GM21619 (cell line): ENCODE results near the gene TSBP1.
"Not testable (repeated sequence)": the region's sequence is repeated elsewhere in the genome, so short reads cannot be mapped to it uniquely, and the experiment has no call there.

Source experiments
- ATAC-seq: cut with Tn5 transposase; IDR thresholded peaks from one replicate; pipeline ENCODE4 v1.9.1; 2021; ENCODE audit not compliant: unreplicated experiment

TSBP1 gene

DNA sequence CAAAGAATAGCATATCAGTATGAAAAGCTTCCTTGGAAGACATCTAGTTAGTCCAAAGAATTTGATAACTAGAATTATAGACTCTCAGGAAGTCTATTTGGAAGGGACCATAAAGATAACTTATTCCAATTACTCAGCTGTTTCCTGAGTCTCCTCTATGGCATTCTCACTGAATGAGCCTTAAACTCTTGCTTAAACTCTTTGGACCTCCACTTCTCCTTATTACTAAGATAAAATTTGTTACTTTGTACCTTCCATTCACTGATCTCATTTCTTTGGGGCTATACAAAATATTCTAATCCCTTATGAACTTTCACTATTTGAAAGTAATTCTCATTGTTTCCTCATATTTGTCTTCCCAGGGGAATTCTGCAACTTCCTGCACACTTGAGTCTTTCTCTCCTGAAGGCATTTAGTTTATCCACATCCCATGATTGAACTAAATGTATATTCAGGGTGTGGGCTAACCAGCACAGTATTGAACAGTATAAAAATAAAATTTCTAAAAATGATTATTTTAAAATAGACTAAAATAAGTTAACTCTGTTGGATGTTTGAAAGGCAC, 80.7 kb downstream of the TSBP1 start:
- no peak for ATAC-seq

DNA sequence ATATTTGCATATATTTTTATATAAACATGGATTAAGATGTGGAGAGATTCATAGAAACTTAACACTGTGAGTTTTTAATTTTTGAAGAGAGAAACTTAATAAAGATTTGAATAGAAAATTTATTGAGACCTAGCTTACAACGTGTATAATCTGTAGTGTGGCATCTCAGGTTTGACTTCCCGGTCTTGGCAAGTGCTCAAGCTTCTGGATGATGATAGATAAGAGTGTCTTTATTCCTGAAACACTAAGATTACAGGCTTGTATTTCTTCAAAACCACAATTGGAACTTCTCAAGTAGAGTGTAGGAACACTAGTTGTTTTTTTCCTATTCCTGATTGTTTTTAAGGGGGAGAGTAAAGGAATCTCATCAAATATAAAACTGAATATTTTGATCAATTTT, 83.3 kb downstream of the TSBP1 start:
- ATAC-seq = no peak

GRCh38 chr6:32273801-32274577, 97.7 kb downstream of the TSBP1 start:
- ATAC-seq = not testable (repeated sequence)

- ATAC-seq = no peak
Observed at GRCh38 chr6:32271429-32271828, 100.3 kb downstream of the TSBP1 start.

DNA sequence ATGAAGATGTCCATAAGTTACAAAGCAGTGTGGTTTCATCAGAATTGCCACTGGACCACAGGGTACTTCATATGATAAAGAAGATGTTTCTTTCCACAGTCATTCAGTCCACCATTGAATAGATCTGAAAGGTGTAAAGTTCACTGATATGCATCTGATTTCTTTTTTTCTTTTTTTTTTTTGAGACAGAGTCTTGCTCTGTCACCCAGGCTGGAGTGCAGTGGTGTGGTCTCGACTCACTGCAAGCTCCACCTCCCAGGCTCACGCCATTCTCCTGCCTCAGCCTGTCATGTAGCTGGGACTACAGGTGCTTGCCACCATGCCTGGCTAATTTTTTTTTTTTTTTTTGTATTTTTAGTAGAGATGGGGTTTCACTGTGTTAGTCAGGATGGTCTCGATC, 103.2 kb downstream of the TSBP1 start:
- ATAC-seq = not testable (repeated sequence)

DNA sequence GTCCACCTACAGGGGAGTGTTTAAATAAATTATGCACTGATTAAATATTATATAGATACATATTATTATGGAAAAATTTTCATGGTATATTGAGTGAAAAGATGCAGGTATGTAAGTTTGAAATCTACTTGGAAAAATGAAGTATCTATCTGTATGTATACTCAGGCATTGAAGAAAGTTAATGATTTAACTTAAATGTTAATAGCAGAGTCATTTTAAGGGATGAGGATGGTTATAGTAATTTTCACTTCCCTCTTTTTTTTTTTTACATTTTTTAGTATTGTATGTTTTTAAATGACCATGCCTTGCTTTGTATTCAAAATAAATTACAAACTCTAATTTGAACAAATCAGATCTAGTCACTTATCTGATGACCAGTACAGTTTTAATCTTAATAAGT, 104.7 kb downstream of the TSBP1 start:
- peak; percentile 56 for ATAC-seq

DNA sequence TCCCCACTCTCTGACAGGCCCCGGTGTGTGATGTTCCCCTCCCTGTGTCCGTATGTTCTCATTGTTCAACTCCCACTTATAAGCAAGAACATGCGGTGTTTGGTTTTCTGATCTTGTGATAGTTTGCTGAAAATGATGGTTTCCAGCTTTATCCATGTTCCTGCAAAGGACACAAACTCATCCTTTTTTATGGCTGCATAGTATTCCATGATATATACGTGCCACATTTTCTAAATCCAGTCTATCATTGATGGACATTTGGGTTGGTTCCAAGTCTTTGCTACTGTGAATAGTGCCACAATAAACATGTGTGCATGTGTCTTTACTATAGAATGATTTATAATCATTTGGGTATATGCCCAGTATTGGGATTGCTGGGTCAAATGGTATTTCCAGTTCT, 114.4 kb downstream of the TSBP1 start:
- not testable (repeated sequence) for ATAC-seq

DNA sequence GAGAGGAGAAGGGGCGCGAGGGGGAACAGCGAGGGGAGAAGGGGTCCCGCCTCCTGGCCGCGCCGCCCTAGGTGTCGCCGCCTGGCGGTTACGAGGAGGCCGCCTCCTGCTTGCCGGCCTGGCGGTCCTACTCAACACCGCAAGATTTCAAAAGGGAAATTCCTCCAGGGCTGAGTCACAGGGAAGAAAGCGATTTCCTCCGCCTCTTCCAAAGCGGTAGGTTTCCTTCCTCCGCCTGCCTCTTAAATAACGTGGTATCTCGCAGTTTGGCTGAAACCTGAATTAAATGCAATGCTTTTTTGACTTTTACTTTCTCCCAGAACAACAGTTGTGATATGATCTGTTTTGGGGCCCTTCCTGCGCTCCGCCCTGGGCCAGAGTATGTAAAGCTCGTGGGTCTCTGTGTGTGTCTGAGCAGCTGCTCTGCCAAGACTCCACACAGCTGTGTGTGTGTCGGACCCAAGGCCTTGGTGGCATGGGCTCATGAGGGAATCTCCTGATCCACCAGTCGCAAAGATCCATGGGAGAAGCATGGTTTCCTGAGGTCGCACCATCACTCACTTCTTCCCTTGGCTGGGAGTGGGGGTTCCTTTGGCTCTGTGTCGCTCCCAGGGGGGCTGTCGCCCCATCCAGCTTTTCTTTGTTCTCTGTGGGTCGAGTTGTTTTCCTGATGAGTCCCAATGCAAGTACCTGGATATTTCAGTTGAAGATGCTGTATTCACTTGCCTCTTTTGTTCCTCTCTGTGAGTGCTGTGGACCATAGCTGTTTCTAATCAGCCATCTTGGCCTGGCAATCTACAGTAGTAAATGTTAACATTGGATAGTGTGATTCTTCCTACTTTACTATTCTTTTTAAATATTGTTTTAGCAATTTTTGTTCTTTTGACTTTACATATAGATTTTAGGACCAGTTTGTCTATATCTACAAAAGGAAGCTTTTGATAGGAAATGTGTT, 116.2 kb downstream of the TSBP1 start:
- ATAC-seq = no peak

- ATAC-seq = no peak
Observed at GRCh38 chr6:32254761-32255198, 116.9 kb downstream of the TSBP1 start.

DNA sequence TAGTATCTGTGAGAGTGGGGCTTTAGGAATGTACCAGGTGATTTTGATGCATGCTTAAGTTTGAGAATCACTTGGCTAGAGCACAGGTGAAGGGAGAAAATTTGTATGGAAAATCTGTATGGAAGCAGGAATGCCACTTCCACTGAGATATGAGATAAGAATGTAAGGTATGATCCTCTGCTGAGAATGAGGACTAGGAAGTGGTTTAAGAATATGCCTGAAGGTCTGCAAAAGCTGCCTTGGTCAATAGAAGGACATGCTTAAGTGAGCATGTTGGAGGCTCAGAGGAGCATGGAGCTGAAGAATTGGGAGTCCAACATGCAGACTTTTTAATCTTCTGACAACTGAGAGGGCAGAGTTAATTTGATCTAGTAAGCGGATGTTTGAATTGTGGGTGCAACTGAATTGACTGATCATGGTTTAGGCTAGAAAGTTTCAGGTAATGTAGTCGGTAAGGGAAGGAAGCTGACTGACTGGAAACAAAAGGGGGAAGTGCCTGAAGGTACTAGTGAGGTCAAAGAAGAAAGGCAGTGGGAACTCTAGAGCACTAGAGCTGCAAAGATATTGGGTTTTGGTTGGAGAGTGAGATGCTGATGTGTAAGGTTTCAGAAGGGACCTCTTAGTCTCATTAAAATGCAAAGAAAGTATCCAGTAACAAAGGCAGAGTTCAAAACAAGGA, 119.2 kb downstream of the TSBP1 start:
- no peak for ATAC-seq

GRCh38 chr6:32249262-32249661, 122.4 kb downstream of the TSBP1 start:
- no peak for ATAC-seq

DNA sequence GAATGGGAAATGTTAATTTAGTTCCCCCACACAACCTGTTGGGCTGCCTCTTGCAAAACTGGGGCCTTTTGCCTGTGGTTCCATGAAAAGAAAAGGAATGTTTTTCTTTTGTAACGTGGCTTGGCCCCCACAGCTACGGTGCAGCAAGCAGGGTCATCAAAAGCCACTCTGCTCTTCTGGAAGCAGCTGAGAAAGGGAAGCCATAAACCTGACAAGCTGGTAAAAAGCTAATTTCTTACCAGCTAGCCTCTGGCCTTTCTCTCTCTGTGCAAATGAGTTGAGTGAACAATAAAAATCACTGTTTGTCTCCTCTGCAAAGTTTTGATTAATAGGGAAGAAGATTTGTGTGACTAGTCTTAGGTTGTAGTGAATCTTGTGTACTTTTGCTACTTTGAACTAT, 124.3 kb downstream of the TSBP1 start:
- ATAC-seq = no peak

GRCh38 chr6:32244946-32245398, 126.7 kb downstream of the TSBP1 start:
- ATAC-seq = no peak

DNA sequence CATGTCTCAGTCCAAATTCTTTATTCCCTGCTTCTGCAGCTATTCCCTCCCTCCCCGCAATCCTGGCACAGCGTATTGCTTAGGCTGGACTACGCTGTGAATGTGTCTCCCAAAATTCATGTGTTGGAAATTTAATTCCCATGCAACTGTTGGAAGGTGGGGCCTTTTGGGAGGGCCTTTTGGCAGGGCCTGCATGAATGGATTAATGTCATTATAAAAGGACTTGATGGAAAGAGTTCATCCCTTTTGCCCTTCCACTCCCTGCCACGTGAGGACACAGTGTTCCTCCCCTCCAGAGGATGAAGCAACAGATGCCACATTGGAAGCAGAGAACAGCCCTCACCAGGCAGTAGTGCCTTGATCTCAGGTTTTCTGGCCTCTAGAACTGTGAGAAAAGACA, 127.4 kb downstream of the TSBP1 start:
- ATAC-seq = no peak
